GM23338 (cell line): ENCODE results near the gene KIAA0232. TPM values are rescaled to one million over a fixed set of nuclear protein-coding genes. Genes with fewer than 3 reads are reported as not detected.

Source experiments
- ATAC-seq: fragments of 200-7000 bp; cut with Tn5 transposase; 3 replicates; pipeline ENCODE4 v1.9.1; 2020
- DNase-seq: peaks from one replicate; pipeline ENCODE4 v3.0.0-alpha.2; 2015; ENCODE audit warnings: low spot score
- H2AFZ ChIP-seq: fragments of 200-600 bp; sonication (generic); 2 replicates; pipeline ENCODE4 v1.8.0; 2016; ENCODE audit warnings: antibody characterized with exemption, mild to moderate bottlenecking, moderate library complexity
- H3F3A ChIP-seq: fragments of 200-600 bp; sonication (generic); replicated peaks from 2 replicates; pipeline ENCODE4 v1.8.0; 2017; ENCODE audit warnings: antibody characterized with exemption, mixed run types, low read depth
- H3K27ac ChIP-seq: fragments of 200-600 bp; sonication (generic); 2 replicates; pipeline ENCODE4 v1.6.1; 2016; ENCODE audit warnings: low read depth
- H3K27me3 ChIP-seq: fragments of 200-600 bp; sonication (generic); 2 replicates; pipeline ENCODE4 v1.8.0; 2016; ENCODE audit warnings: mild to moderate bottlenecking, mixed run types, moderate library complexity; ENCODE audit not compliant: insufficient read depth
- H3K36me3 ChIP-seq: fragments of 200-600 bp; sonication (generic); 2 replicates; pipeline ENCODE4 v1.8.0; 2016; ENCODE audit warnings: mild to moderate bottlenecking; ENCODE audit not compliant: insufficient read depth
- H3K4me1 ChIP-seq: fragments of 200-600 bp; sonication (generic); 2 replicates; pipeline ENCODE4 v1.8.0; 2016; ENCODE audit warnings: mild to moderate bottlenecking, moderate library complexity; ENCODE audit not compliant: insufficient read depth
- H3K4me2 ChIP-seq: fragments of 200-600 bp; sonication (generic); 2 replicates; pipeline ENCODE4 v1.7.1; 2017; ENCODE audit warnings: mixed run types
- H3K4me3 ChIP-seq: fragments of 200-600 bp; sonication (generic); 2 replicates; pipeline ENCODE4 v1.6.1; 2016; ENCODE audit warnings: mixed run types
- H3K79me2 ChIP-seq: fragments of 200-600 bp; sonication (generic); replicated peaks from 2 replicates; pipeline ENCODE4 v1.8.0; 2017; ENCODE audit warnings: mild to moderate bottlenecking; ENCODE audit not compliant: insufficient read depth
- H3K9me2 ChIP-seq: fragments of 200-600 bp; sonication (generic); 2 replicates; pipeline ENCODE4 v1.8.0; 2017; ENCODE audit not compliant: insufficient read depth
- H4K20me1 ChIP-seq: fragments of 200-600 bp; sonication (generic); replicated peaks from 2 replicates; pipeline ENCODE4 v1.8.0; 2017; ENCODE audit warnings: mild to moderate bottlenecking; ENCODE audit not compliant: insufficient read depth
- H3K27ac Mint-ChIP-seq: 2 replicates; pipeline ENCODE4 v1.8.0; 2020; ENCODE audit warnings: inconsistent platforms, mild to moderate bottlenecking, moderate library complexity, mixed read lengths
- H3K27me3 Mint-ChIP-seq: 3 replicates; pipeline ENCODE4 v1.8.0; 2022; ENCODE audit warnings: low read depth, mild to moderate bottlenecking, moderate library complexity, mixed read lengths, inconsistent platforms; ENCODE audit not compliant: insufficient read depth, poor library complexity
- H3K36me3 Mint-ChIP-seq: 3 replicates; pipeline ENCODE4 v1.8.0; 2021; ENCODE audit warnings: low read depth, mild to moderate bottlenecking, inconsistent platforms, moderate library complexity, mixed read lengths
- H3K4me1 Mint-ChIP-seq: 3 replicates; pipeline ENCODE4 v1.8.0; 2020; ENCODE audit warnings: mild to moderate bottlenecking, inconsistent platforms, mixed read lengths
- H3K4me3 Mint-ChIP-seq: 3 replicates; pipeline ENCODE4 v1.8.0; 2021; ENCODE audit warnings: moderate library complexity, mild to moderate bottlenecking, inconsistent platforms, mixed read lengths
- H3K9me3 Mint-ChIP-seq: 3 replicates; pipeline ENCODE4 v1.8.0; 2020; ENCODE audit warnings: moderate library complexity, mild to moderate bottlenecking, inconsistent platforms, mixed read lengths
- CREB1 ChIP-seq: fragments of 250-450 bp; sonication (Bioruptor Pico); IDR thresholded peaks from 2 replicates; pipeline ENCODE4 v1.5.0; 2020; ENCODE audit warnings: low read depth, mild to moderate bottlenecking, moderate library complexity
- EZH2 ChIP-seq: fragments of 200-600 bp; sonication (generic); IDR thresholded peaks from one replicate; pipeline ENCODE4 v1.8.0; 2017; ENCODE audit warnings: antibody characterized with exemption, mild to moderate bottlenecking, low read depth; ENCODE audit not compliant: unreplicated experiment
- EZH2phosphoT487 ChIP-seq: fragments of 200-600 bp; sonication (generic); IDR thresholded peaks from one replicate; pipeline ENCODE4 v1.8.1; 2018; ENCODE audit warnings: antibody characterized with exemption; ENCODE audit not compliant: unreplicated experiment
- JUNB ChIP-seq: IDR thresholded peaks from one replicate; pipeline ENCODE4 v1.6.1; 2016; ENCODE audit warnings: antibody characterized with exemption; ENCODE audit not compliant: unreplicated experiment
- NANOG ChIP-seq: IDR thresholded peaks from 2 replicates; pipeline ENCODE4 v1.6.1; 2016; ENCODE audit warnings: antibody characterized with exemption, borderline replicate concordance
- STAT1 ChIP-seq: IDR thresholded peaks from one replicate; pipeline ENCODE4 v1.6.1; 2016; ENCODE audit warnings: antibody characterized with exemption; ENCODE audit not compliant: unreplicated experiment
- ZNF114 ChIP-seq: fragments of 250-450 bp; sonication (Bioruptor Pico); IDR thresholded peaks from 2 replicates; pipeline ENCODE4 v1.5.0; 2020; ENCODE audit warnings: mild to moderate bottlenecking, moderate library complexity
- polyA plus RNA-seq: library from polyadenylated mRNA; unstranded; fragments of >200 nt; fragmentation: Nextera tagmentation; extraction: Ambion mirVana; gene quantifications from 2 replicates; pipeline ENCODE4 v1.2.1, GENCODE V29; 2016
- total RNA-seq: library from RNA; depleted of rRNA; stranded (reverse); fragments of >200 nt; shearing (Covaris generic); gene quantifications from 2 replicates; pipeline ENCODE4 v1.2.3, GENCODE V29; 2014
- TF ChIP-seq, protein P1 (sequence below): fragments of 250-450 bp; sonication (Bioruptor Pico); IDR thresholded peaks from 2 replicates; pipeline ENCODE4 v1.5.0; 2020; ENCODE audit warnings: mild to moderate bottlenecking, moderate library complexity
- TF ChIP-seq, protein P2 (sequence below): IDR thresholded peaks from 2 replicates; pipeline ENCODE4 v1.6.1; 2016; ENCODE audit warnings: antibody characterized with exemption
- TF ChIP-seq, protein P3 (sequence below), 2 experiments: fragments of 200-600 bp in 1 of 2; sonication (generic) in 1 of 2; conservative IDR thresholded peaks; 2 replicates each; pipeline versions ENCODE4 v1.5.1 to v1.6.1; 2016 to 2017; ENCODE audit warnings: antibody characterized with exemption in 2 of 2, low read depth in 2 of 2, mild to moderate bottlenecking in 2 of 2, moderate library complexity in 1 of 2
- TF ChIP-seq, protein P4 (sequence below): IDR thresholded peaks from one replicate; pipeline ENCODE4 v1.6.1; 2018; ENCODE audit warnings: antibody characterized with exemption; ENCODE audit not compliant: unreplicated experiment

KIAA0232 gene
- total and polyA plus RNA-seq, 2 experiments from 2014 or later, result 14.3 to 34.9 TPM

DNA sequence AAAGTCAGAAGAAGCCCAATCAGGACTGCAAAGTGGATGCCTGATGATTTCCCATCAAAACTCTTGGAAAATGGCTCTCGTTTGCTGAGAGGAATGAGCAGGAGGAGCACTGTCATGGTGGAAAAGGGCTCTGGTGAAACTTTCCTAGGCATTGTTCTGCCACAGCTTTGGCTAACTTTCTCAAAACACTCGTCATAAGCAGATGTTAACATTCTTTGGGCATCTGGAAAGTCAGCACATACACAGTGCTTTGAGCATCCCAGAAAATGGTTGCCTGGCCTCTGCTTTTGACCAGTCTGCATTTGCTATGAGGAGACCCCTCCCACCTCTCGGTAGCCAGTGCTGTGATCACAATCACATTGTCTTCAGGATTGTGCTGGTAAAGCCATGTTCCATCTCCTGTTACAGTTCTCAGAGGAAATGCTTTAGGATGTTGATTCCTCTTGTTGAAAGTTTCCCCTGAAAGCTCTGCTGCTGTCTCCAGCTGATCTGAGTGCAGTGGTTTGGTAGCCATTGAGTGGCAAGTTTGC is 101.9 kb downstream of the KIAA0232 start:
- no peaks in the 10 kb centered on the region; the same call in 1 of the 2 replicates for H4K20me1 ChIP-seq
- no peaks in the 10 kb centered on the region; the same call in 1 of the 2 replicates for H3K36me3 ChIP-seq
- Mint-ChIP-seq H3K4me3 (no peak overlapping the region), H3K4me1 (peaks cover 7% of the 10 kb centered on the region), H3K27ac (peak overlapping the region; percentile 4; the same call in 1 of the 2 replicates), H3K36me3 (peaks cover 23% of the 10 kb centered on the region), H3K9me3 (no peaks in the 10 kb centered on the region), H3K27me3 (peaks cover 16% of the 10 kb centered on the region)
- H3K79me2 ChIP-seq, result no peaks in the 10 kb centered on the region
- no peaks in the 10 kb centered on the region for H3K27me3 ChIP-seq
- DNase-seq (peak; percentile 66), ATAC-seq (peak; percentile 73)
- H3K4me3 ChIP-seq, result no peak overlapping the region
- H2AFZ ChIP-seq, result no peak overlapping the region
- H3K4me1 ChIP-seq, result peaks cover 6% of the 10 kb centered on the region; the same call in 1 of the 2 replicates
- no peaks in the 10 kb centered on the region for H3K9me2 ChIP-seq
- no peaks in the 10 kb centered on the region for H3F3A ChIP-seq
- H3K27ac ChIP-seq, result peak overlapping the region; percentile 75; the same call in 1 of the 2 replicates
- no peak overlapping the region for H3K4me2 ChIP-seq
- no peak for TF ChIP-seq EZH2phosphoT487
- TF ChIP-seq JUNB, result no peak
- TF ChIP-seq, protein P1, sequence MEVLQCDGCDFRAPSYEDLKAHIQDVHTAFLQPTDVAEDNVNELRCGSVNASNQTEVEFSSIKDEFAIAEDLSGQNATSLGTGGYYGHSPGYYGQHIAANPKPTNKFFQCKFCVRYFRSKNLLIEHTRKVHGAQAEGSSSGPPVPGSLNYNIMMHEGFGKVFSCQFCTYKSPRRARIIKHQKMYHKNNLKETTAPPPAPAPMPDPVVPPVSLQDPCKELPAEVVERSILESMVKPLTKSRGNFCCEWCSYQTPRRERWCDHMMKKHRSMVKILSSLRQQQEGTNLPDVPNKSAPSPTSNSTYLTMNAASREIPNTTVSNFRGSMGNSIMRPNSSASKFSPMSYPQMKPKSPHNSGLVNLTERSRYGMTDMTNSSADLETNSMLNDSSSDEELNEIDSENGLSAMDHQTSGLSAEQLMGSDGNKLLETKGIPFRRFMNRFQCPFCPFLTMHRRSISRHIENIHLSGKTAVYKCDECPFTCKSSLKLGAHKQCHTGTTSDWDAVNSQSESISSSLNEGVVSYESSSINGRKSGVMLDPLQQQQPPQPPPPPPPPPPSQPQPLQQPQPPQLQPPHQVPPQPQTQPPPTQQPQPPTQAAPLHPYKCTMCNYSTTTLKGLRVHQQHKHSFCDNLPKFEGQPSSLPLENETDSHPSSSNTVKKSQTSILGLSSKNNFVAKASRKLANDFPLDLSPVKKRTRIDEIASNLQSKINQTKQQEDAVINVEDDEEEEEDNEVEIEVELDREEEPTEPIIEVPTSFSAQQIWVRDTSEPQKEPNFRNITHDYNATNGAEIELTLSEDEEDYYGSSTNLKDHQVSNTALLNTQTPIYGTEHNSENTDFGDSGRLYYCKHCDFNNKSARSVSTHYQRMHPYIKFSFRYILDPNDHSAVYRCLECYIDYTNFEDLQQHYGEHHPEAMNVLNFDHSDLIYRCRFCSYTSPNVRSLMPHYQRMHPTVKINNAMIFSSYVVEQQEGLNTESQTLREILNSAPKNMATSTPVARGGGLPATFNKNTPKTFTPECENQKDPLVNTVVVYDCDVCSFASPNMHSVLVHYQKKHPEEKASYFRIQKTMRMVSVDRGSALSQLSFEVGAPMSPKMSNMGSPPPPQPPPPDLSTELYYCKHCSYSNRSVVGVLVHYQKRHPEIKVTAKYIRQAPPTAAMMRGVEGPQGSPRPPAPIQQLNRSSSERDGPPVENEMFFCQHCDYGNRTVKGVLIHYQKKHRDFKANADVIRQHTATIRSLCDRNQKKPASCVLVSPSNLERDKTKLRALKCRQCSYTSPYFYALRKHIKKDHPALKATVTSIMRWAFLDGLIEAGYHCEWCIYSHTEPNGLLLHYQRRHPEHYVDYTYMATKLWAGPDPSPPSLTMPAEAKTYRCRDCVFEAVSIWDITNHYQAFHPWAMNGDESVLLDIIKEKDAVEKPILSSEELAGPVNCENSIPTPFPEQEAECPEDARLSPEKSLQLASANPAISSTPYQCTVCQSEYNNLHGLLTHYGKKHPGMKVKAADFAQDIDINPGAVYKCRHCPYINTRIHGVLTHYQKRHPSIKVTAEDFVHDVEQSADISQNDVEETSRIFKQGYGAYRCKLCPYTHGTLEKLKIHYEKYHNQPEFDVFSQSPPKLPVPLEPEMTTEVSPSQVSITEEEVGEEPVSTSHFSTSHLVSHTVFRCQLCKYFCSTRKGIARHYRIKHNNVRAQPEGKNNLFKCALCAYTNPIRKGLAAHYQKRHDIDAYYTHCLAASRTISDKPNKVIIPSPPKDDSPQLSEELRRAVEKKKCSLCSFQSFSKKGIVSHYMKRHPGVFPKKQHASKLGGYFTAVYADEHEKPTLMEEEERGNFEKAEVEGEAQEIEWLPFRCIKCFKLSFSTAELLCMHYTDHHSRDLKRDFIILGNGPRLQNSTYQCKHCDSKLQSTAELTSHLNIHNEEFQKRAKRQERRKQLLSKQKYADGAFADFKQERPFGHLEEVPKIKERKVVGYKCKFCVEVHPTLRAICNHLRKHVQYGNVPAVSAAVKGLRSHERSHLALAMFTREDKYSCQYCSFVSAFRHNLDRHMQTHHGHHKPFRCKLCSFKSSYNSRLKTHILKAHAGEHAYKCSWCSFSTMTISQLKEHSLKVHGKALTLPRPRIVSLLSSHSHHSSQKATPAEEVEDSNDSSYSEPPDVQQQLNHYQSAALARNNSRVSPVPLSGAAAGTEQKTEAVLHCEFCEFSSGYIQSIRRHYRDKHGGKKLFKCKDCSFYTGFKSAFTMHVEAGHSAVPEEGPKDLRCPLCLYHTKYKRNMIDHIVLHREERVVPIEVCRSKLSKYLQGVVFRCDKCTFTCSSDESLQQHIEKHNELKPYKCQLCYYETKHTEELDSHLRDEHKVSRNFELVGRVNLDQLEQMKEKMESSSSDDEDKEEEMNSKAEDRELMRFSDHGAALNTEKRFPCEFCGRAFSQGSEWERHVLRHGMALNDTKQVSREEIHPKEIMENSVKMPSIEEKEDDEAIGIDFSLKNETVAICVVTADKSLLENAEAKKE (CRISPR knock-in tag), result no peak
- no peak for TF ChIP-seq NANOG
- TF ChIP-seq EZH2, result no peak
- TF ChIP-seq, protein P2, sequence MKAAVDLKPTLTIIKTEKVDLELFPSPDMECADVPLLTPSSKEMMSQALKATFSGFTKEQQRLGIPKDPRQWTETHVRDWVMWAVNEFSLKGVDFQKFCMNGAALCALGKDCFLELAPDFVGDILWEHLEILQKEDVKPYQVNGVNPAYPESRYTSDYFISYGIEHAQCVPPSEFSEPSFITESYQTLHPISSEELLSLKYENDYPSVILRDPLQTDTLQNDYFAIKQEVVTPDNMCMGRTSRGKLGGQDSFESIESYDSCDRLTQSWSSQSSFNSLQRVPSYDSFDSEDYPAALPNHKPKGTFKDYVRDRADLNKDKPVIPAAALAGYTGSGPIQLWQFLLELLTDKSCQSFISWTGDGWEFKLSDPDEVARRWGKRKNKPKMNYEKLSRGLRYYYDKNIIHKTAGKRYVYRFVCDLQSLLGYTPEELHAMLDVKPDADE, result no peak
- TF ChIP-seq, protein P3, sequence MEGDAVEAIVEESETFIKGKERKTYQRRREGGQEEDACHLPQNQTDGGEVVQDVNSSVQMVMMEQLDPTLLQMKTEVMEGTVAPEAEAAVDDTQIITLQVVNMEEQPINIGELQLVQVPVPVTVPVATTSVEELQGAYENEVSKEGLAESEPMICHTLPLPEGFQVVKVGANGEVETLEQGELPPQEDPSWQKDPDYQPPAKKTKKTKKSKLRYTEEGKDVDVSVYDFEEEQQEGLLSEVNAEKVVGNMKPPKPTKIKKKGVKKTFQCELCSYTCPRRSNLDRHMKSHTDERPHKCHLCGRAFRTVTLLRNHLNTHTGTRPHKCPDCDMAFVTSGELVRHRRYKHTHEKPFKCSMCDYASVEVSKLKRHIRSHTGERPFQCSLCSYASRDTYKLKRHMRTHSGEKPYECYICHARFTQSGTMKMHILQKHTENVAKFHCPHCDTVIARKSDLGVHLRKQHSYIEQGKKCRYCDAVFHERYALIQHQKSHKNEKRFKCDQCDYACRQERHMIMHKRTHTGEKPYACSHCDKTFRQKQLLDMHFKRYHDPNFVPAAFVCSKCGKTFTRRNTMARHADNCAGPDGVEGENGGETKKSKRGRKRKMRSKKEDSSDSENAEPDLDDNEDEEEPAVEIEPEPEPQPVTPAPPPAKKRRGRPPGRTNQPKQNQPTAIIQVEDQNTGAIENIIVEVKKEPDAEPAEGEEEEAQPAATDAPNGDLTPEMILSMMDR (conservative IDR thresholded peaks at IDR 0.05; ENCODE audit: low read depth in 2 of 2), result no peak
- no peak for TF ChIP-seq ZNF114 (CRISPR knock-in tag)
- TF ChIP-seq, protein P4, sequence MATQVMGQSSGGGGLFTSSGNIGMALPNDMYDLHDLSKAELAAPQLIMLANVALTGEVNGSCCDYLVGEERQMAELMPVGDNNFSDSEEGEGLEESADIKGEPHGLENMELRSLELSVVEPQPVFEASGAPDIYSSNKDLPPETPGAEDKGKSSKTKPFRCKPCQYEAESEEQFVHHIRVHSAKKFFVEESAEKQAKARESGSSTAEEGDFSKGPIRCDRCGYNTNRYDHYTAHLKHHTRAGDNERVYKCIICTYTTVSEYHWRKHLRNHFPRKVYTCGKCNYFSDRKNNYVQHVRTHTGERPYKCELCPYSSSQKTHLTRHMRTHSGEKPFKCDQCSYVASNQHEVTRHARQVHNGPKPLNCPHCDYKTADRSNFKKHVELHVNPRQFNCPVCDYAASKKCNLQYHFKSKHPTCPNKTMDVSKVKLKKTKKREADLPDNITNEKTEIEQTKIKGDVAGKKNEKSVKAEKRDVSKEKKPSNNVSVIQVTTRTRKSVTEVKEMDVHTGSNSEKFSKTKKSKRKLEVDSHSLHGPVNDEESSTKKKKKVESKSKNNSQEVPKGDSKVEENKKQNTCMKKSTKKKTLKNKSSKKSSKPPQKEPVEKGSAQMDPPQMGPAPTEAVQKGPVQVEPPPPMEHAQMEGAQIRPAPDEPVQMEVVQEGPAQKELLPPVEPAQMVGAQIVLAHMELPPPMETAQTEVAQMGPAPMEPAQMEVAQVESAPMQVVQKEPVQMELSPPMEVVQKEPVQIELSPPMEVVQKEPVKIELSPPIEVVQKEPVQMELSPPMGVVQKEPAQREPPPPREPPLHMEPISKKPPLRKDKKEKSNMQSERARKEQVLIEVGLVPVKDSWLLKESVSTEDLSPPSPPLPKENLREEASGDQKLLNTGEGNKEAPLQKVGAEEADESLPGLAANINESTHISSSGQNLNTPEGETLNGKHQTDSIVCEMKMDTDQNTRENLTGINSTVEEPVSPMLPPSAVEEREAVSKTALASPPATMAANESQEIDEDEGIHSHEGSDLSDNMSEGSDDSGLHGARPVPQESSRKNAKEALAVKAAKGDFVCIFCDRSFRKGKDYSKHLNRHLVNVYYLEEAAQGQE, result no peak
- TF ChIP-seq CREB1 (CRISPR knock-in tag), result no peak
- no peak for TF ChIP-seq STAT1
